A549 (cell line): ENCODE data around the gene KLK4.

Experiments
- BCL3 ChIP-seq: fragments of >200 bp; sonication (Bioruptor Twin); formaldehyde crosslinking; IDR thresholded peaks from 3 replicates; pipeline ENCODE4 v1.6.1; 2016
- CBX2 ChIP-seq: fragments of 200-600 bp; sonication (generic); IDR thresholded peaks from 2 replicates; pipeline ENCODE4 v1.6.1; 2016; ENCODE audit warnings: low read depth, mild to moderate bottlenecking, borderline replicate concordance
- CTCF ChIP-seq: fragments of >200 bp; sonication (Bioruptor Twin); formaldehyde crosslinking; IDR thresholded peaks from 3 replicates; pipeline ENCODE4 v1.5.1; 2016
- E2F6 ChIP-seq: IDR thresholded peaks from 2 replicates; pipeline ENCODE4 v1.6.1; 2012; ENCODE audit warnings: low read depth, borderline replicate concordance
- ESRRA ChIP-seq: fragments of 150-350 bp; IDR thresholded peaks from 2 replicates; pipeline ENCODE4 v1.6.1; 2014; ENCODE audit warnings: mild to moderate bottlenecking, low read length, borderline replicate concordance
- FOSL2 ChIP-seq, 2 experiments: fragments of 450-650 bp in 1 of 2; fragments of >200 bp in 1 of 2; sonication (Bioruptor Twin) in 1 of 2; formaldehyde crosslinking; IDR thresholded peaks; 2 replicates each; pipeline versions ENCODE4 v1.5.0 to v1.6.1; 2016 to 2020; ENCODE audit warnings: mild to moderate bottlenecking in 1 of 2, moderate library complexity in 1 of 2
- HMGXB4 ChIP-seq: fragments of 250-450 bp; sonication (Bioruptor Pico); IDR thresholded peaks from 2 replicates; pipeline ENCODE4 v1.5.0; 2021; ENCODE audit warnings: mild to moderate bottlenecking, moderate library complexity, borderline replicate concordance
- HOXB5 ChIP-seq: fragments of 250-450 bp; sonication (Bioruptor Pico); IDR thresholded peaks from 2 replicates; pipeline ENCODE4 v1.5.0; 2020; ENCODE audit warnings: mild to moderate bottlenecking, moderate library complexity
- KDM1A ChIP-seq: fragments of 200-600 bp; sonication (generic); IDR thresholded peaks from 2 replicates; pipeline ENCODE4 v1.6.1; 2016; ENCODE audit warnings: low read depth, mild to moderate bottlenecking
- NFE2L2 ChIP-seq: fragments of 150-350 bp; conservative IDR thresholded peaks from 2 replicates; pipeline ENCODE4 v1.6.1; 2014; ENCODE audit warnings: low read length
- POLR2A ChIP-seq: IDR thresholded peaks from 2 replicates; pipeline ENCODE4 v1.6.1; 2012; ENCODE audit warnings: mild to moderate bottlenecking, low read length
- POLR2AphosphoS2 ChIP-seq: conservative IDR thresholded peaks from 2 replicates; pipeline ENCODE4 v1.6.1; 2012; ENCODE audit warnings: low read length, improper control_type of control experiment, inconsistent platforms
- RARB ChIP-seq: fragments of 250-450 bp; sonication (Bioruptor Pico); IDR thresholded peaks from 2 replicates; pipeline ENCODE4 v1.8.0; 2021; ENCODE audit warnings: mild to moderate bottlenecking, moderate library complexity
- USF2 ChIP-seq: fragments of 450-650 bp; IDR thresholded peaks from 2 replicates; pipeline ENCODE4 v1.6.1; 2014; ENCODE audit warnings: antibody characterized with exemption

- TF ChIP-seq POLR2AphosphoS2 (no peak), CBX2 (no peak), POLR2A (no peak), NFE2L2 (no peak), CTCF (no peak), FOSL2 (IDR thresholded peaks at IDR 0.05) (no peak), FOSL2 (CRISPR knock-in tag; IDR thresholded peaks at IDR 0.05) (no peak), E2F6 (no peak), BCL3 (no peak), RARB (no peak), HMGXB4 (no peak), HOXB5 (CRISPR knock-in tag) (no peak), ESRRA (no peak), USF2 (no peak), KDM1A (no peak)
Observed at GRCh38 chr19:50932018-50932689, 21.0 kb upstream of the KLK4 start.
